Common myeloid progenitor, CD34-positive (primary cell): Measurements from ENCODE around the gene IRX2.

ENCODE experiments used
- CTCF ChIA-PET: fragments of 350-600 bp; sonication (Branson Sonifier 250); formaldehyde crosslinking; loops from one replicate; lab custom pipeline; 2021; ENCODE audit warnings: antibody characterized with exemption; lab: Charles Lee
- POLR2A ChIA-PET: fragments of 350-600 bp; sonication (Branson Sonifier 250); formaldehyde crosslinking; loops from one replicate; lab custom pipeline; 2021; ENCODE audit warnings: antibody characterized with exemption; lab: Charles Lee
- DNase-seq, 3 donors: peaks; one replicate each; pipeline versions ENCODE4 v3.0.0 to v3.0.0-alpha.2; 2013
- H3K27ac ChIP-seq, 2 experiments: 1 replicate in 1 of 2; 2 replicates in 1 of 2; pipeline ENCODE4 v1.7.0; 2013; ENCODE audit warnings: inconsistent platforms in 2 of 2, low read length in 2 of 2, mild to moderate bottlenecking in 2 of 2, low read depth in 1 of 2, moderate library complexity in 1 of 2; ENCODE audit not compliant: severe bottlenecking in 2 of 2, insufficient read depth in 1 of 2, poor library complexity in 1 of 2
- H3K27me3 ChIP-seq, 5 experiments: replicated peaks in 2 of 5; 1 replicate in 3 of 5; 2 replicates in 2 of 5; pipeline versions ENCODE4 v1.6.1 to v1.7.0; 2013; ENCODE audit warnings: low read length in 4 of 5, mild to moderate bottlenecking in 2 of 5, moderate library complexity in 2 of 5, inconsistent platforms in 1 of 5; ENCODE audit not compliant: insufficient read depth in 5 of 5, control insufficient read depth in 4 of 5
- H3K36me3 ChIP-seq, 4 experiments: 1 replicate in 2 of 4; 2 replicates in 2 of 4; pipeline versions ENCODE4 v1.6.1 to v1.7.0; 2013; ENCODE audit warnings: low read length in 3 of 4, control low read depth in 1 of 4, mild to moderate bottlenecking in 1 of 4; ENCODE audit not compliant: control insufficient read depth in 4 of 4, insufficient read depth in 4 of 4
- H3K4me1 ChIP-seq, 4 experiments: 1 replicate in 3 of 4; 2 replicates in 1 of 4; pipeline versions ENCODE4 v1.6.1 to v1.7.1; 2013; ENCODE audit warnings: low read length in 3 of 4, mild to moderate bottlenecking in 3 of 4, control low read depth in 1 of 4, inconsistent platforms in 1 of 4, moderate library complexity in 1 of 4; ENCODE audit not compliant: control insufficient read depth in 4 of 4, insufficient read depth in 4 of 4; ENCODE audit errors: control extremely low read depth in 1 of 4
- H3K4me3 ChIP-seq, 7 experiments: 1 replicate in 4 of 7; 2 replicates in 3 of 7; pipeline versions ENCODE4 v1.5.1 to v1.7.0; 2013; ENCODE audit warnings: mild to moderate bottlenecking in 7 of 7, low read length in 6 of 7, moderate library complexity in 6 of 7, inconsistent platforms in 2 of 7, low read depth in 2 of 7, control low read depth in 1 of 7; ENCODE audit not compliant: insufficient read depth in 4 of 7, control insufficient read depth in 1 of 7; ENCODE audit errors: extremely low read depth in 1 of 7
- H3K9me3 ChIP-seq, 5 experiments: 1 replicate in 4 of 5; 2 replicates in 1 of 5; pipeline versions ENCODE4 v1.6.1 to v1.7.1; 2013; ENCODE audit warnings: low read length in 4 of 5, mild to moderate bottlenecking in 2 of 5, inconsistent platforms in 1 of 5, low read depth in 1 of 5, moderate library complexity in 1 of 5; ENCODE audit not compliant: control insufficient read depth in 4 of 5, insufficient read depth in 2 of 5; ENCODE audit errors: control extremely low read depth in 1 of 5
- WGBS: methylation state at CpG from one replicate; pipeline ENCODE4 v1.1.5; 2013; ENCODE audit not compliant: insufficient coverage; 5-methylcytosine and 5-hydroxymethylcytosine counted together

The IRX2 gene

GRCh38 chr5:2755681-2756171 lies 4.2 kb upstream of the IRX2 start:
- no peaks in the 10 kb centered on the region for H3K36me3 ChIP-seq
- H3K27ac ChIP-seq, result no peak overlapping the region
- peaks cover 0 to 4% (median 0%) of the 10 kb centered on the region in 5 experiments for H3K9me3 ChIP-seq

GRCh38 chr5:2755076-2755680 lies 3.7 kb upstream of the IRX2 start:
- Histone ChIP-seq H3K36me3 (no peaks in the 10 kb centered on the region), H3K27me3 (peaks cover 12 to 97% (median 46%) of the 10 kb centered on the region in 5 experiments), H3K4me3 (peak overlapping the region in 5 of 7 experiments; percentile 1 to 38 (median 22)), H3K9me3 (peaks cover 0 to 4% (median 0%) of the 10 kb centered on the region in 5 experiments), H3K4me1 (peaks cover 0 to 27% (median 14%) of the 10 kb centered on the region in 4 experiments), H3K27ac (no peak overlapping the region)
- ChIA-PET CTCF (interaction anchor here (2.5 kb wide), 1 partner anchor 12 kb away, joined by 5 read pairs; no protein-coding TSS in a partner anchor), POLR2A (no interaction called here)
- DNase-seq, result peak in 2 of 3 donors; percentile 31 to 38
- 3% methylated on average over 47 of the region's 63 CpGs for WGBS

More at GRCh38 chr5:2755681-2756171, 4.2 kb upstream of the IRX2 start:
- DNase-seq, result peak in 1 of 3 donors; percentile 10
- WGBS, result 2% methylated on average over 27 of the region's 30 CpGs
- CTCF ChIA-PET, result interaction anchor here (2.5 kb wide), 1 partner anchor 12 kb away, joined by 5 read pairs; no protein-coding TSS in a partner anchor
- peaks cover 0 to 24% (median 13%) of the 10 kb centered on the region in 4 experiments for H3K4me1 ChIP-seq
- peaks cover 12 to 93% (median 44%) of the 10 kb centered on the region in 5 experiments for H3K27me3 ChIP-seq
- peak overlapping the region in 4 of 7 experiments; percentile 15 to 64 (median 53) for H3K4me3 ChIP-seq
- POLR2A ChIA-PET, result no interaction called here

GRCh38 chr5:2754581-2755075 lies 3.2 kb upstream of the IRX2 start:
- peak overlapping the region in 2 of 7 experiments; percentile 26 to 38 for H3K4me3 ChIP-seq
- H3K9me3 ChIP-seq, result peaks cover 0 to 4% (median 0%) of the 10 kb centered on the region in 5 experiments
- peaks cover 0 to 27% (median 14%) of the 10 kb centered on the region in 4 experiments for H3K4me1 ChIP-seq
- H3K27ac ChIP-seq, result no peak overlapping the region
- H3K27me3 ChIP-seq, result peaks cover 12 to 97% (median 49%) of the 10 kb centered on the region in 5 experiments
- ChIA-PET CTCF (interaction anchor here (2.5 kb wide), 1 partner anchor 13 kb away, joined by 5 read pairs; no protein-coding TSS in a partner anchor), POLR2A (no interaction called here)
- no peaks in the 10 kb centered on the region for H3K36me3 ChIP-seq
- 4% methylated on average over 21 of the region's 27 CpGs for WGBS
- no peak for DNase-seq

GRCh38 chr5:2753452-2754420 lies 2.3 kb upstream of the IRX2 start:
- H3K4me1 ChIP-seq, result peaks cover 0 to 27% (median 14%) of the 10 kb centered on the region in 4 experiments
- H3K27ac ChIP-seq, result no peak overlapping the region
- 5% methylated on average over 11 of the region's 29 CpGs for WGBS
- no peak for DNase-seq
- CTCF ChIA-PET, result interaction anchor here (1.0 to 2.5 kb wide), 2 partner anchors 10 to 14 kb away, joined by 3 to 5 read pairs; no protein-coding TSS in a partner anchor
- no peak overlapping the region for H3K4me3 ChIP-seq
- peaks cover 0 to 6% (median 0%) of the 10 kb centered on the region in 5 experiments for H3K9me3 ChIP-seq
- no peaks in the 10 kb centered on the region for H3K36me3 ChIP-seq
- H3K27me3 ChIP-seq, result peaks cover 12 to 97% (median 50%) of the 10 kb centered on the region in 5 experiments
- POLR2A ChIA-PET, result no interaction called here

- Histone ChIP-seq H3K27me3 (peaks cover 10 to 97% (median 48%) of the 10 kb centered on the region in 5 experiments), H3K4me3 (no peak overlapping the region), H3K4me1 (peaks cover 0 to 31% (median 14%) of the 10 kb centered on the region in 4 experiments), H3K9me3 (peaks cover 0 to 4% (median 0%) of the 10 kb centered on the region in 5 experiments), H3K36me3 (no peaks in the 10 kb centered on the region), H3K27ac (no peak overlapping the region)
- CTCF ChIA-PET, result no interaction called here
- POLR2A ChIA-PET, result no interaction called here
- DNase-seq, result no peak
- 7% methylated on average over 21 of the region's 34 CpGs for WGBS
These were observed 1.5 kb upstream of the IRX2 start for GRCh38 chr5:2752821-2753439.

GRCh38 chr5:2752059-2752820 lies 763 bp upstream of the IRX2 start:
- Histone ChIP-seq H3K4me3 (peak overlapping the region in 1 of 7 experiments; percentile 52), H3K36me3 (no peaks in the 10 kb centered on the region), H3K9me3 (peaks cover 0 to 4% (median 0%) of the 10 kb centered on the region in 5 experiments), H3K27me3 (peaks cover 10 to 97% (median 48%) of the 10 kb centered on the region in 5 experiments), H3K27ac (no peak overlapping the region), H3K4me1 (peaks cover 0 to 31% (median 14%) of the 10 kb centered on the region in 4 experiments)
- ChIA-PET CTCF (no interaction called here), POLR2A (no interaction called here)
- 6% methylated on average over 40 of the region's 58 CpGs for WGBS
- DNase-seq, result no peak
